ENCODE results near the gene CENPC. TPM values are rescaled to one million over a fixed set of nuclear protein-coding genes. Genes with fewer than 3 reads are reported as not detected.

The CENPC gene, protein sequence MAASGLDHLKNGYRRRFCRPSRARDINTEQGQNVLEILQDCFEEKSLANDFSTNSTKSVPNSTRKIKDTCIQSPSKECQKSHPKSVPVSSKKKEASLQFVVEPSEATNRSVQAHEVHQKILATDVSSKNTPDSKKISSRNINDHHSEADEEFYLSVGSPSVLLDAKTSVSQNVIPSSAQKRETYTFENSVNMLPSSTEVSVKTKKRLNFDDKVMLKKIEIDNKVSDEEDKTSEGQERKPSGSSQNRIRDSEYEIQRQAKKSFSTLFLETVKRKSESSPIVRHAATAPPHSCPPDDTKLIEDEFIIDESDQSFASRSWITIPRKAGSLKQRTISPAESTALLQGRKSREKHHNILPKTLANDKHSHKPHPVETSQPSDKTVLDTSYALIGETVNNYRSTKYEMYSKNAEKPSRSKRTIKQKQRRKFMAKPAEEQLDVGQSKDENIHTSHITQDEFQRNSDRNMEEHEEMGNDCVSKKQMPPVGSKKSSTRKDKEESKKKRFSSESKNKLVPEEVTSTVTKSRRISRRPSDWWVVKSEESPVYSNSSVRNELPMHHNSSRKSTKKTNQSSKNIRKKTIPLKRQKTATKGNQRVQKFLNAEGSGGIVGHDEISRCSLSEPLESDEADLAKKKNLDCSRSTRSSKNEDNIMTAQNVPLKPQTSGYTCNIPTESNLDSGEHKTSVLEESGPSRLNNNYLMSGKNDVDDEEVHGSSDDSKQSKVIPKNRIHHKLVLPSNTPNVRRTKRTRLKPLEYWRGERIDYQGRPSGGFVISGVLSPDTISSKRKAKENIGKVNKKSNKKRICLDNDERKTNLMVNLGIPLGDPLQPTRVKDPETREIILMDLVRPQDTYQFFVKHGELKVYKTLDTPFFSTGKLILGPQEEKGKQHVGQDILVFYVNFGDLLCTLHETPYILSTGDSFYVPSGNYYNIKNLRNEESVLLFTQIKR
- total RNA-seq (2022; extraction: Qiagen RNA extraction; ENCODE audit: low read depth), result 3.1 to 6.1 TPM (median 4.1 TPM) in 5 replicates

DNA sequence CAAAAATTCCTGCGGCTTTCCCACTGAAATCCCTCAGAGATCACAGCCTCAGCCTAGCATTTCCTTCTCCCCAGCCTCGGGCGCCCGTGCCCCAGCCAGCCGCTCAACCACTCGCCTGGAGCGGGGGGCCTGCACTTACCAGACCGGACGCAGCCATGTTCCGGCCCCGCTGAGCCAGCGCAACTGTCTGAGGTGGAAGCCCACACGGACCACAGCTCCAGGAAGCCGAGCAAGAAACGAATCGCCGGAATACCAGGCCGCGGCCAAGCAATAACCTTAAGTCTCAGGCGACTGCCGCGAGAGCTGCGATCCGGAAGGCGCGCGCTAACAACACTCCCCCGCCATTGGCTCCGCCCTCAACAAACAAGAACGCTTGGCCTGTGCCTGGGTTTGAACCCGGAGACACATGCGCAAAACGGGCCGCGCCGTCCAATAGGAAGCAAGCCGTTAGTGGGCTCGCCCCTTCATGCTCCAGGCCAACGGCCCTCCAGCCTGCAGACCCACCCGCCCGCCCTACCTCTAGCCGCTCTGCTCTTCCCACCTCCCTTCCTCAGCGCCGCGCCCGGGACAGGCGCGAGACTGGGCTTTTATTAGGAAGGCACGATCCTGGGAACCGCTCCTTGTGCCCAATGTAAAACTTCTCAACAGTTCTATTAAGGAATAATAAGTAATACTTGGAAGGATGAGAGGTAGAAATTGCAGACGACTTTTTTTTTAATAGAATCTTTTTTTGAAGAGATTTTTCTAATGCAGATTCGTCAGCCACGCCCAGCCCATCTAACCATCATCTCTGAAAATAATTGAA lies at the start of gene CENPC:
TSS of gene CENPC (minus strand) at position 305 of the 805 bp plus-strand sequence. CDS start at position 157, 148 bp downstream.

DNA sequence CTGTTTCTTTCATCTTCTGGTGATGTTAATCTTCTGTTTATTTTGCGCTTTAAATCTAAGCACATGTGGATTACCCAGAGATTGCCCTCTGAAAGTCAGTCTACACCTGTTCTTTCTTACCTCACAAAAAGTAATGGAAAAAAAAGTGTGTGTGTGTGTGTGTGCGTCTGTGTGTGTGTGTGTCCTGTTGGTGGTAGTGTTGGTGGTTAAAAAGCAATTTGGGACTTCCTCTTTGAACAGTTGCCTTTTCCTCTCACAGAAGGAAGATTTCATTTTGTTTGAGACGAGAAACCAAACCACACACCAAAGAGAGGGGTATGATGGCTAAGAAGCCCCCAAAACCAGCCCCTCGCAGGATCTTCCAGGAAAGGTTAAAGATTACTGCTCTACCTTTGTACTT lies 13.2 kb upstream of the CENPC start, which contains the start of gene STAP1:
TSS of gene STAP1 (plus strand) at position 235 of the 400 bp plus-strand sequence. CDS start at position 318, 83 bp downstream.

Other genes starting within 250 kb of the CENPC start
- gene STAP1, start 13.2 kb upstream of the CENPC start, total RNA-seq (2022; extraction: Qiagen RNA extraction; ENCODE audit: low read depth), result not detected in 5 replicates
- gene UBA6, start 155.7 kb upstream of the CENPC start, total RNA-seq (2022; extraction: Qiagen RNA extraction; ENCODE audit: low read depth), result 12.7 to 21.0 TPM (median 17.3 TPM) in 5 replicates
- gene GNRHR, start 208.9 kb upstream of the CENPC start, total RNA-seq (2022; extraction: Qiagen RNA extraction; ENCODE audit: low read depth), result not detected in 5 replicates